Fibroblast of the aortic adventitia (primary cell): ENCODE data around the gene SLC7A8. TPM values are rescaled to one million over a fixed set of nuclear protein-coding genes. Genes with fewer than 3 reads are reported as not detected.
A peak's percentile ranks its signal among the peaks of the same experiment; 100 is the strongest.

Experiments
- DNase-seq: peaks from one replicate; pipeline ENCODE4 v3.0.0-alpha.2; 2010; ENCODE audit warnings: low read depth
- H3K4me3 ChIP-seq: 2 replicates; pipeline ENCODE4 v1.5.1; 2011; ENCODE audit warnings: low read depth, mild to moderate bottlenecking, control low read depth, low read length, moderate library complexity
- total RNA-seq: library from RNA; depleted of rRNA; stranded (reverse); fragments of >200 nt; gene quantifications from 2 replicates; pipeline ENCODE4 v1.2.3, GENCODE V29; 2012; ENCODE audit warnings: low replicate concordance
- TF ChIP-seq, protein P1 (sequence below): IDR thresholded peaks from 2 replicates; pipeline ENCODE4 v1.5.1; 2011; ENCODE audit warnings: mild to moderate bottlenecking, low read length, control low read depth, inconsistent platforms; ENCODE audit not compliant: insufficient read depth

SLC7A8 gene
- total RNA-seq, 1 donor: 11.7 TPM

DNA sequence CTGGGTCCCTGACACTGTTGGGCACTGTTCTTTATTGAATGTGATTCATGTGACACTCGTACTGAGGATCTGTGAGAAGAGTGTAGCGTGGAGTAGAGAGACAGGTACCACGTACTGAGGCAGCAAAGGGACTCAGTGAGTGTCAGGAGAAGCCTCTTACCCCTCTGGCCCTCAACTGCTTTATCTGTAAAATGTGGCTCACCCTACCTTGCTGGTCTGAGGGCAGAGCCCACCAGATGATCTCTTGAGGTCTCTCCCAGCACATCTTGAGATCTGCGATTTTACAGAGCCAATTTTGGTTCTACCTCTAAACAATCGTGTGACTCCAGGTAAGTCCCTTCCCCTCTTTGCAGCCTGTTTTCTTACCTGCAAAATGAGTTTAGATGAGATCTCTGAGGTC lies 67.5 kb downstream of the SLC7A8 start:
- DNase-seq: no peak
- H3K4me3 ChIP-seq: no peak overlapping the region
- TF ChIP-seq, protein P1, sequence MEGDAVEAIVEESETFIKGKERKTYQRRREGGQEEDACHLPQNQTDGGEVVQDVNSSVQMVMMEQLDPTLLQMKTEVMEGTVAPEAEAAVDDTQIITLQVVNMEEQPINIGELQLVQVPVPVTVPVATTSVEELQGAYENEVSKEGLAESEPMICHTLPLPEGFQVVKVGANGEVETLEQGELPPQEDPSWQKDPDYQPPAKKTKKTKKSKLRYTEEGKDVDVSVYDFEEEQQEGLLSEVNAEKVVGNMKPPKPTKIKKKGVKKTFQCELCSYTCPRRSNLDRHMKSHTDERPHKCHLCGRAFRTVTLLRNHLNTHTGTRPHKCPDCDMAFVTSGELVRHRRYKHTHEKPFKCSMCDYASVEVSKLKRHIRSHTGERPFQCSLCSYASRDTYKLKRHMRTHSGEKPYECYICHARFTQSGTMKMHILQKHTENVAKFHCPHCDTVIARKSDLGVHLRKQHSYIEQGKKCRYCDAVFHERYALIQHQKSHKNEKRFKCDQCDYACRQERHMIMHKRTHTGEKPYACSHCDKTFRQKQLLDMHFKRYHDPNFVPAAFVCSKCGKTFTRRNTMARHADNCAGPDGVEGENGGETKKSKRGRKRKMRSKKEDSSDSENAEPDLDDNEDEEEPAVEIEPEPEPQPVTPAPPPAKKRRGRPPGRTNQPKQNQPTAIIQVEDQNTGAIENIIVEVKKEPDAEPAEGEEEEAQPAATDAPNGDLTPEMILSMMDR: no peak

DNA sequence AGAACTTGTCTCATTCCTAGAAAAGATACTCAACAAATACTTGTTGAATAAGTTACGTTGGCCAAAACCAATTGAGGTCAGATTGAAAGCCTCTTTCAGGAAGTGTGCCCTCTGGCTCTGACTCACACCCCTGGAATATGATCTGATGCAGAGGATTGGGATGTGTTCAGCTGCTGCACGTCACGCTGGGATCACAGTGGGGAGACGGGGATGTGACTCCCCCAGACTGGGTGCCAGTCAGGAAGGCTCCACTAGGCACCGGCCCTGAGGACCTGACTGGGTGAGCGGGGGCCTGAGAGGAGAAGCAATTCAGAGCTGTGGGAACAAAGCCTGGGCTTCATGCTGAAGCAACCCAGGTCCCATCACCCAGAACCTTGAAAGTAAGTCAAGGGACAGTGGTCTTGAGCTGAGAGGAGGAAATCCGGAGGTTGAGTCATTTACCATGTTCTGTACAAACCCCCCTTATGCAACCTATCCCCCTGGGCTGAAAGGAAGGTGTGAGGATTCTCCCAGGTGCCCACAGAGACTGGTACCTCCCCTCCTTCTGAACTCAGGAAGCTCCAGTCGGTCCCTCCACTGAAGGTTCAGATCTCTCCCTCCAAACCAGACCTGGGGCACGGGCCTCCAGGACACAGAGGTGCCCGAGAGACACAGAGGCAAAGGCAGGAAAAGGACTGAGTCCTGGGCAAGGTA lies 68.3 kb downstream of the SLC7A8 start:
- no peak overlapping the region for H3K4me3 ChIP-seq
- TF ChIP-seq, protein P1: no peak
- DNase-seq: peak; percentile 96

DNA sequence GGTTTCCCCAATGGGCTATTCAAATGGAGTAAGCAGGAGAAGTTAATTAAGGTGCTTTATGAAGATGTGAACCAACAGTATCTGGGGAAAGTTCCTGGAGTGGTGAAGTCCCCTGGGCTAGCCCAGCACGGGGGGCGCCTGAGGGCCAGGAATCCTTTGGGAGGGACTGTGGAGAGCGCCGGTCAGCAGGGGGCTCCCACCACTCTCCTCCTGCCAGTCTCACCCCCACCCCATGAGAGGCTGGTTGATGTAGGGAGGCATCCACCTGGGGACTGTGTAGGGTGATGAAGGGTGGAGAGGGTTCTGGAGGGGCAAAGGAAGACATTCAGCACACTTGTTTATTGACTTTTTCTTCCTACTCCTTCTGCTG lies 68.8 kb downstream of the SLC7A8 start:
- no peak overlapping the region for H3K4me3 ChIP-seq
- TF ChIP-seq, protein P1: no peak
- no peak for DNase-seq

DNA sequence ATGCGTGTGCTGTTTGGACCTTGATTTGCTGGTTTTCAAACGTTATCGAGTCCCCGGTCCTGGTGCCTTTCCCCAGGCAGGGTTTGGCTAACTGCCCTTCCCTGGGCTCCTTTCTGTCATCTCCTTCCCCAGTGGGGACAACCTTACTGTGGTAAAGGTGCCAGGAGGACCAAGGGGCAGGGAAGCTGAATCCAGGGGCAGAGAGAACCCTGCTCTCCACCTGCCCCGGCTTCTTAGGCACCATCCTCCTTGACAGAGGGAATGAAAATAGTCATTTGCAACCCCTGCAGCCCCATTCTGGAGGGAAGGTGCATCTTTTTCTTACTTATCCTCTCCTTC lies 69.4 kb downstream of the SLC7A8 start:
- H3K4me3 ChIP-seq: no peak overlapping the region
- TF ChIP-seq, protein P1: no peak
- DNase-seq: no peak

DNA sequence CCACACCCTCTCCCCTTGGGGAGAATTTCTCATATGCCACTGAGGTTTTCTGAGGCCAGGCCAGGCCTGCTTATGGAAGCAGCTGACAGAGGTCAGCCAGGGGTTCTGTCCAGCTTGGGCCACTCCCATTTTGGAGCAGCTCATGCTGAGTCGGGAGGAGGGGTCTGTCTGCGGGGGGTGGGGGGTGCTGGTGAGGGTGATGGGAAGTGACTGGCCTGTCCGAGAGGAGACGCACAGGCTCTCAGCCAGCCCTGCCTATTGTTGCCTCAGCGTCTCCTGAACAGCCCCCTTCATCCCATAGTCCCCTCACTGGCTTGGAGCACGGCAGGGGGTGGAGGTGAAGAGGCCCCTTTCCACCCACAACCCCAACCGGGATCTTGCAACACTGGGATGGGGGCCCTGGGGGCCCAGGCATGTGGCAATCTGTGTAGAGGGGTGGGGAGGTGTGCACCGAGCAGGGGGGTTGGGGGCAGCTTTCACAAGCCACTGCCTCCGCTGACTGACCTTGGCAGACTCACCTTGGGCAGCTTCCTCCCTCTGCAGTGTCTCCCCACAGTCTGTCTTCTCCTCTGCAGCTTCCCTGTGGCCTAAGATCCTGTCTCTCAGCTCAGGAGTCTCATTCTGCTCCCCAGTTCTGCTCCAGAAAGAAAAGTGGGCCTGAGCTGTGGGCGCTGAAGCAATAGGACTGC lies 69.9 kb downstream of the SLC7A8 start:
- TF ChIP-seq, protein P1: no peak
- peak; percentile 72 for DNase-seq
- no peak overlapping the region for H3K4me3 ChIP-seq

DNA sequence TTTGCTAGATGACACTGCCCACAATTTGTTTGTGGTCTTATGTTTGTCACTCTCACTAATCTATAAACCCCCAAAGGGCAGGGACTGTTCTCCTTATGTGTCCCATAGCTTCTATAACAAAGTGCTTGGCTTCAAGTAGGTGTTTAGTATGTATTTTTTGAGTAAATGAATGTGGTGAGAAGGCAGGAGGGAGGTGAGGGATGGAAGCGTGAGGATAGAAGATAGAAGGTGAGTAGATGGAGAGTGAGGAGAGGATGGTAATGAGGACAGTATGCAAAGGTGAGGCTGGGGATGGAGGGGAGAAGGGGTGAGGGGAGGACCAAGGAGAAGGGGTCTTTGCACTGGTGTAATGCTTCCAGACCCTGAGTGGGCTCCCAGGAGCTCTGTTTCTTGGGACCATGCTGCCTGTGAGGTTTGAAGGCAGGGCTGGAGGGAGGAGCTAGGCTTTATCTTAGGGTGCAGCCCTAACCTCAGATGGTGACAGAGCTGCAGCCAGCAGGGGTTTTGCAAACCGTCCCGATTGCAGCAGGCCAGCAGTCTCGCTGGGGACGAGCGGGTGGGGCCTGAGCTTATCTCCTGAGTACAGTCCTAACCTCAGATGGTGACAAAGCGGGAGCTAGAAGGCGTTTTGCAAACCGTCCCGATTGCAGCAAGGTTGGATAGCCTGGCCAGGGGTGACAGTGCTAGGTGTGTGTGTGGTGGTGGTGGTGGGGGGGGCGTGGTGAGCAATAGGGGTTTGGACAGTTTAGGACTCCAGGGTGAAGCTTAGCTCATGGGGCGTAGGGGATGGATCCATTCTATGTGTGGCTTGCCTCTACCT lies 70.9 kb downstream of the SLC7A8 start:
- DNase-seq: peak; percentile 22
- TF ChIP-seq, protein P1: no peak
- no peak overlapping the region for H3K4me3 ChIP-seq
